ENCODE measurements around the gene SEMA6B. TPM values are rescaled to one million over a fixed set of nuclear protein-coding genes. Genes with fewer than 3 reads are reported as not detected.

Gene SEMA6B
- 10 to 100 TPM in 1 of 4 donors, 1 to 10 TPM in 3; 2.6 to 12.8 (median 5.2) TPM for total RNA-seq

GRCh38 chr19:4559569-4559968 is at the start of gene SEMA6B:
Gene SEMA6B (minus strand): TSS chr19:4559684. CDS start chr19:4558457, 1,227 bp downstream.
- TF ChIP-seq, protein P1, sequence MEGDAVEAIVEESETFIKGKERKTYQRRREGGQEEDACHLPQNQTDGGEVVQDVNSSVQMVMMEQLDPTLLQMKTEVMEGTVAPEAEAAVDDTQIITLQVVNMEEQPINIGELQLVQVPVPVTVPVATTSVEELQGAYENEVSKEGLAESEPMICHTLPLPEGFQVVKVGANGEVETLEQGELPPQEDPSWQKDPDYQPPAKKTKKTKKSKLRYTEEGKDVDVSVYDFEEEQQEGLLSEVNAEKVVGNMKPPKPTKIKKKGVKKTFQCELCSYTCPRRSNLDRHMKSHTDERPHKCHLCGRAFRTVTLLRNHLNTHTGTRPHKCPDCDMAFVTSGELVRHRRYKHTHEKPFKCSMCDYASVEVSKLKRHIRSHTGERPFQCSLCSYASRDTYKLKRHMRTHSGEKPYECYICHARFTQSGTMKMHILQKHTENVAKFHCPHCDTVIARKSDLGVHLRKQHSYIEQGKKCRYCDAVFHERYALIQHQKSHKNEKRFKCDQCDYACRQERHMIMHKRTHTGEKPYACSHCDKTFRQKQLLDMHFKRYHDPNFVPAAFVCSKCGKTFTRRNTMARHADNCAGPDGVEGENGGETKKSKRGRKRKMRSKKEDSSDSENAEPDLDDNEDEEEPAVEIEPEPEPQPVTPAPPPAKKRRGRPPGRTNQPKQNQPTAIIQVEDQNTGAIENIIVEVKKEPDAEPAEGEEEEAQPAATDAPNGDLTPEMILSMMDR (IDR thresholded peaks at IDR 0.05; ENCODE audit: low read depth): no peak

GRCh38 chr19:4606921-4607678 is 47.6 kb upstream of the SEMA6B start:
- TF ChIP-seq, protein P1 (IDR thresholded peaks at IDR 0.05; ENCODE audit: low read depth): no peak

DNA sequence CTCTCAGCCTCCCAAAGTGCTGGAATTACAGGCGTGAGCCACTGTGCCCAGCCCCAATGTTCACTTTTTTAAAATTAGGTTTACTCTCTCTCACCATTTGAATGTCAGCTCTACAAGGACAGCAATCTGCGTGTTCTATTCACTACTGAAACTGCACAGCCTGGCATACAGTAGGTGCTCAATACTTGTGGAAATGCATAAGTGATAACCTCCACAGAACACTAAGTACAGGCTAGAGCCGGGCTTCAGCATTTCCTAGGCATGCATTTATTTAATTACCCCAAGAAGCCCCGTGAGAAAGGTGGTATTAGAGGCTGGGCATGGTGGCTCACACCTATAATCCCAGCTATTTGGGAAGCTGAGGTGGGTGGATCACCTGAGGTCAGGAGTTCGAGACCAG is 46.7 kb upstream of the SEMA6B start:
- TF ChIP-seq, protein P1 (IDR thresholded peaks at IDR 0.05; ENCODE audit: low read depth): no peak

DNA sequence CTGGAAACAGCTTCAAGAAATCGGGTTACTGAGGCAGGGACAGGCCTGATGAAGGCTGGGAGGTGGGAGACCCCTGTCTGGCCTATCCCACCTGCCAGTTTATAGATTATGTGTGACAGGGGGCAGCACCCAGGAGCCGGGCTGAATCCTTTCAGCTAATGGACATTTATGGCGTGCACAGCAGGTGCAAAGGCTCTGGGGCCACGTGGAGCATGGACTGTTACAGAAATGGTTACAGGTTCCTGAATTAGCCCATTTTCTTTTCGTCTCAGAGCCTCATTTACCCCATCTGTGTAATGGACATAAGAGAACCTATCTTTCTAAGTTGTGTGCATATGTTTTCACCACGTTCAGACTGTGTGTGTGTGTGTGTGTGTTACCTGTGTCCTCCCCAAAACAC is 45.4 kb upstream of the SEMA6B start:
- TF ChIP-seq, protein P1 (IDR thresholded peaks at IDR 0.05; ENCODE audit: low read depth): no peak

GRCh38 chr19:4602915-4603314 is 43.4 kb upstream of the SEMA6B start:
- TF ChIP-seq, protein P1 (IDR thresholded peaks at IDR 0.05; ENCODE audit: low read depth): no peak

DNA sequence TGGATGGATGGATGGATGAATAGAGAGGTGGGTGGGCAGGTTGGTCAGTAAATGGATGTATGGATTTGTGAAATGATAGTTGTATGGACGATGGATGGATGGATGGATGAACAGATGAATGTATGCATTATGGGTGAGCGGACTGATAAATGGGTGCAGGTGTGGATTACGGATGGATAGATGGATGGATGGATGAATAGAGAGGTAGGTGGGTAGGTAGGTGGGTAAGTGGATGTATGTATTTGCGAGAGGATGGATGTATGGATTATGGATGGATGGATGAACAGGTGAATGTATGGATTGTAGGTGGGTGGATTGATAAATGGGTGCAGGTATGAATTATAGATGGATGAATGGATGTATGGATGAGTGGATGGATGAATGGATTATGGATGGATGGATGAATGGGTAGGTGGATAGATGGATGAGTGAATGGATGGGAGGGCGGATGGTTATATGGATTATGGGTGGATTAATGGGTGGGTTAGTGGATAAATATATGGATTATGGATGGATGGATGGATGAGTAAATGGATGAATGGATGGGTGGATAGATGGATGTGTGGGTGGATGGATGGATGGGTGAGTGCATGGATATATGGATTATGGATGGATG is 42.8 kb upstream of the SEMA6B start:
- TF ChIP-seq, protein P1 (IDR thresholded peaks at IDR 0.05; ENCODE audit: low read depth): no peak

DNA sequence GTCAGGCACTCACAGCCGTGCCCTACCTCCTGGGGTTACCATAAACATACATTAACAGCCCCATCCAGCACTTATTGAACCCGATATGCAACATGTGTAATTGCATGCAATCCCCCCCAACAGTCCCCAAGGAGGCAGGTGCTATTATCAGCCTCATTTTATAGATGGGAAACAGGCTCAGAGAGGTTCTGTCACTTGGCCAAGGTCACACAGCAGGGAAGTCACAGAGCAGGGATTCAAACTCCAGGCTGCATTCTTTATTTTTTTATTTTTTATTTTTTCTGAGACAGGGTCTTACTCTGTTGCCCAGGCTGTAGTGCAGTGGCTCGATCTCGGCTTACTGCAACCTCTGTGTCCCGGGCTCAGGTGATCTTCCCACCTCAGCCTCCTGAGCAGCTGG is 41.4 kb upstream of the SEMA6B start:
- TF ChIP-seq, protein P1 (IDR thresholded peaks at IDR 0.05; ENCODE audit: low read depth): no peak

Data from subcutaneous adipose tissue (tissue), 4 donors.